ENCODE data around the gene TNFRSF19.

TNFRSF19 gene

DNA sequence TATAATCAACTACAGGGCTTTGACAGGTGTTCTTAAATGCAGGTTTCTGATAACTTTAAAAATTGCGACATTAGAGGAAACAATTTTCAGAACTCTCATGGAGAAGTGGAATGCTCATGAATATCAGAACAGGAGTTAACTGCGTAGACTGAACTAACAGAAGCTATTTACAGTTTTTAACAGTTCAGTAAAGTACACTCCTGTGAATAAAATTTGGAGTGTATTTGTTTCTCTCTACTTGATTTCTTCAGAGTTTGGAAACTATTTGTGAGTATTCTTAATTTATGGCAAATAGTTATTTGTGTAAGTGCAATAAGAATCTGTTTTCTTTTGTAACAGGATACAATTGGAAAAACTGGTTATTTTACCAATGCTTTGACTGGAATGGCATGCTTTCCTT, 114.4 kb downstream of the TNFRSF19 start:
- no peak for ATAC-seq
- no peak for TF ChIP-seq TOX (CRISPR knock-in tag; IDR thresholded peaks at IDR 0.05; ENCODE audit: borderline replicate concordance)
- TF ChIP-seq PPARA (CRISPR knock-in tag; IDR thresholded peaks at IDR 0.05; ENCODE audit: borderline replicate concordance) = no peak
- no peak for TF ChIP-seq PATZ1 (CRISPR knock-in tag; IDR thresholded peaks at IDR 0.05; ENCODE audit: borderline replicate concordance)
- no peak for TF ChIP-seq ZNF565 (CRISPR knock-in tag; conservative IDR thresholded peaks at IDR 0.05; ENCODE audit: low read depth)
- no peak for TF ChIP-seq ZNF70 (CRISPR knock-in tag; IDR thresholded peaks at IDR 0.05)
- TF ChIP-seq OSR1 (CRISPR knock-in tag; IDR thresholded peaks at IDR 0.05) = no peak
- TF ChIP-seq ESRRG (CRISPR knock-in tag; IDR thresholded peaks at IDR 0.05) = no peak
- TF ChIP-seq, protein P1, sequence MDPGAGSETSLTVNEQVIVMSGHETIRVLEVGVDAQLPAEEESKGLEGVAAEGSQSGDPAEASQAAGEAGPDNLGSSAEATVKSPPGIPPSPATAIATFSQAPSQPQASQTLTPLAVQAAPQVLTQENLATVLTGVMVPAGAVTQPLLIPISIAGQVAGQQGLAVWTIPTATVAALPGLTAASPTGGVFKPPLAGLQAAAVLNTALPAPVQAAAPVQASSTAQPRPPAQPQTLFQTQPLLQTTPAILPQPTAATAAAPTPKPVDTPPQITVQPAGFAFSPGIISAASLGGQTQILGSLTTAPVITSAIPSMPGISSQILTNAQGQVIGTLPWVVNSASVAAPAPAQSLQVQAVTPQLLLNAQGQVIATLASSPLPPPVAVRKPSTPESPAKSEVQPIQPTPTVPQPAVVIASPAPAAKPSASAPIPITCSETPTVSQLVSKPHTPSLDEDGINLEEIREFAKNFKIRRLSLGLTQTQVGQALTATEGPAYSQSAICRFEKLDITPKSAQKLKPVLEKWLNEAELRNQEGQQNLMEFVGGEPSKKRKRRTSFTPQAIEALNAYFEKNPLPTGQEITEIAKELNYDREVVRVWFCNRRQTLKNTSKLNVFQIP (CRISPR knock-in tag; IDR thresholded peaks at IDR 0.05; ENCODE audit: borderline replicate concordance, low read depth) = no peak
- no peak for TF ChIP-seq ISL1 (CRISPR knock-in tag; IDR thresholded peaks at IDR 0.05)
- no peak for TF ChIP-seq ZFP3 (CRISPR knock-in tag; IDR thresholded peaks at IDR 0.05)
- no peak for TF ChIP-seq ARNTL (CRISPR knock-in tag; IDR thresholded peaks at IDR 0.05; ENCODE audit: borderline replicate concordance, low read depth)
- TF ChIP-seq BACH2 (CRISPR knock-in tag; IDR thresholded peaks at IDR 0.05; ENCODE audit: borderline replicate concordance) = no peak
- no peak for TF ChIP-seq GLIS3 (CRISPR knock-in tag; IDR thresholded peaks at IDR 0.05)

DNA sequence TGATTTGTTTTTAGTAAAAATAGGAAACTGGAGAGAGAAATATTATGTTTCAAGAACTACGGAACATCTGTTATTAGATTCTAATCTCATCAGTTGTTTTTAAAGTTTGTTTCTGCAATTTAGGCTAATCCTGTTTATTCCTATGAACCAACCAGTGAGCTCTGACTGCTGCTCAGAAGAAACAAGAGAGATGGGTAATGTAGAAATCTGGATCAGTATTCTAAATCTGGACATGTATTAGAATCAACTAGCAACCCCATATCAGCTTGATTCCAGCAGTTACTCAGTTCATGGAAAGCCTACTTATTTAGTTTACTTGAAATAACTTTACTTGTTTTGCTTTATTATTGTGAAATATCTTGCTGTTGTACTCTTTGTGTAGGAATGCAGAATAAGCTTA, 115.2 kb downstream of the TNFRSF19 start:
- TF ChIP-seq ZC3H10 (CRISPR knock-in tag; IDR thresholded peaks at IDR 0.05) (no peak), OSR1 (CRISPR knock-in tag; IDR thresholded peaks at IDR 0.05) (no peak), BACH2 (CRISPR knock-in tag; IDR thresholded peaks at IDR 0.05; ENCODE audit: borderline replicate concordance) (no peak), TOX (CRISPR knock-in tag; IDR thresholded peaks at IDR 0.05; ENCODE audit: borderline replicate concordance) (no peak), ZNF8 (CRISPR knock-in tag; IDR thresholded peaks at IDR 0.05) (no peak), ISL1 (CRISPR knock-in tag; IDR thresholded peaks at IDR 0.05) (no peak), CSDC2 (CRISPR knock-in tag; IDR thresholded peaks at IDR 0.05) (no peak), ZNF70 (CRISPR knock-in tag; IDR thresholded peaks at IDR 0.05) (no peak), PATZ1 (CRISPR knock-in tag; IDR thresholded peaks at IDR 0.05; ENCODE audit: borderline replicate concordance) (no peak), GLIS3 (CRISPR knock-in tag; IDR thresholded peaks at IDR 0.05) (no peak), SNAI2 (CRISPR knock-in tag; IDR thresholded peaks at IDR 0.05) (no peak), RARB (CRISPR knock-in tag; IDR thresholded peaks at IDR 0.05) (no peak), ESRRG (CRISPR knock-in tag; IDR thresholded peaks at IDR 0.05) (no peak), CSRNP3 (CRISPR knock-in tag; IDR thresholded peaks at IDR 0.05) (no peak)
- TF ChIP-seq, protein P2, sequence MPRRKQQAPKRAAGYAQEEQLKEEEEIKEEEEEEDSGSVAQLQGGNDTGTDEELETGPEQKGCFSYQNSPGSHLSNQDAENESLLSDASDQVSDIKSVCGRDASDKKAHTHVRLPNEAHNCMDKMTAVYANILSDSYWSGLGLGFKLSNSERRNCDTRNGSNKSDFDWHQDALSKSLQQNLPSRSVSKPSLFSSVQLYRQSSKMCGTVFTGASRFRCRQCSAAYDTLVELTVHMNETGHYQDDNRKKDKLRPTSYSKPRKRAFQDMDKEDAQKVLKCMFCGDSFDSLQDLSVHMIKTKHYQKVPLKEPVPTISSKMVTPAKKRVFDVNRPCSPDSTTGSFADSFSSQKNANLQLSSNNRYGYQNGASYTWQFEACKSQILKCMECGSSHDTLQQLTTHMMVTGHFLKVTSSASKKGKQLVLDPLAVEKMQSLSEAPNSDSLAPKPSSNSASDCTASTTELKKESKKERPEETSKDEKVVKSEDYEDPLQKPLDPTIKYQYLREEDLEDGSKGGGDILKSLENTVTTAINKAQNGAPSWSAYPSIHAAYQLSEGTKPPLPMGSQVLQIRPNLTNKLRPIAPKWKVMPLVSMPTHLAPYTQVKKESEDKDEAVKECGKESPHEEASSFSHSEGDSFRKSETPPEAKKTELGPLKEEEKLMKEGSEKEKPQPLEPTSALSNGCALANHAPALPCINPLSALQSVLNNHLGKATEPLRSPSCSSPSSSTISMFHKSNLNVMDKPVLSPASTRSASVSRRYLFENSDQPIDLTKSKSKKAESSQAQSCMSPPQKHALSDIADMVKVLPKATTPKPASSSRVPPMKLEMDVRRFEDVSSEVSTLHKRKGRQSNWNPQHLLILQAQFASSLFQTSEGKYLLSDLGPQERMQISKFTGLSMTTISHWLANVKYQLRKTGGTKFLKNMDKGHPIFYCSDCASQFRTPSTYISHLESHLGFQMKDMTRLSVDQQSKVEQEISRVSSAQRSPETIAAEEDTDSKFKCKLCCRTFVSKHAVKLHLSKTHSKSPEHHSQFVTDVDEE (CRISPR knock-in tag; IDR thresholded peaks at IDR 0.05) = no peak
- TF ChIP-seq, protein P3, sequence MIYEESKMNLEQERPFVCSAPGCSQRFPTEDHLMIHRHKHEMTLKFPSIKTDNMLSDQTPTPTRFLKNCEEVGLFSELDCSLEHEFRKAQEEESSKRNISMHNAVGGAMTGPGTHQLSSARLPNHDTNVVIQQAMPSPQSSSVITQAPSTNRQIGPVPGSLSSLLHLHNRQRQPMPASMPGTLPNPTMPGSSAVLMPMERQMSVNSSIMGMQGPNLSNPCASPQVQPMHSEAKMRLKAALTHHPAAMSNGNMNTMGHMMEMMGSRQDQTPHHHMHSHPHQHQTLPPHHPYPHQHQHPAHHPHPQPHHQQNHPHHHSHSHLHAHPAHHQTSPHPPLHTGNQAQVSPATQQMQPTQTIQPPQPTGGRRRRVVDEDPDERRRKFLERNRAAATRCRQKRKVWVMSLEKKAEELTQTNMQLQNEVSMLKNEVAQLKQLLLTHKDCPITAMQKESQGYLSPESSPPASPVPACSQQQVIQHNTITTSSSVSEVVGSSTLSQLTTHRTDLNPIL (CRISPR knock-in tag; IDR thresholded peaks at IDR 0.05; ENCODE audit: low read depth) = no peak
- ATAC-seq = no peak
